ENCODE measurements around the gene NCOA7. TPM values are rescaled to one million over a fixed set of nuclear protein-coding genes. Genes with fewer than 3 reads are reported as not detected.

The NCOA7 gene
- total RNA-seq, 1 donor from 2014 or later, result 11.2 TPM

DNA sequence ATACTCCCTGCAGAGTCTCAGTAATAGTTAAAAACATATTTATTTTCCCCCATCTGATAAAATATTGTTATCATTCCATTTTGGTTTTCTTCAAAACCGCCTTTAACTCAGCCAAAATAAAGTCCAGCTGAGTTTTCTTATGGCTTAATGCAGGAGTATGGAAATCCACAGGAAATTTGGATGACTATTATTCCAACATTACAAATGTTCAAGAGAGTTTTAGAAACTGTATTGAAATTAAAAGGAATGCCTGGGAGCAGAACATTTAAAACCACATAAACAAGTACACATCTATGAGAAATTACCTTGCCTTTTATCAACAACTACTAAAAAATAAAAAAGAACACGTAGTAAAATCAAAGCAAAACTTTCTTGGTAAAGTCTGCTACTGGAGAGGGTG, 45.7 kb downstream of the NCOA7 start:
- Mint-ChIP-seq H3K4me3 (no peak overlapping the region), H3K27me3 (ENCODE audit: low read depth) (no peaks in the 10 kb centered on the region), H3K36me3 (ENCODE audit: low read depth) (peaks cover 3% of the 10 kb centered on the region), H3K27ac (ENCODE audit: unreplicated experiment) (no peak overlapping the region), H3K4me1 (no peaks in the 10 kb centered on the region), H3K9me3 (no peaks in the 10 kb centered on the region)
- TF ChIP-seq CTCF (conservative IDR thresholded peaks at IDR 0.05), result no peak
- DNase-seq (ENCODE audit: low read depth, low spot score), result no peak

DNA sequence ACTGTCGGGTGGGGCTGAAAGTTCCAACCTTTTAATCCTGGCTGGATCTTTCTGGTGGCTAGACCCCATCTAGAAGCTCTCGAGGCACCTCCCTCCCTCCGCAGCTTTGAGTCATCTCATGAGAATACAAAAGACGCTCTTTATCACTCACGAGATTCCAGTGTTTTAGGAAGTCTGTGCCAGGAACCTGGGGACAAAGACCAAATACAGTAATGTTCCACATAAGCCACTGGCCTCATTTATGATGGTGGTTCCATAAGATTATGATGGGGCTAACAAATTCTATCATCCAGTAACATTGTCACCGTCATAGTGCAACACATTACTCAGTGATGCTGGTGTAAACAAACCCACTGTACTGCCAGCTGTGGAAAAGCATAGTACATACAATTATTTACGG, 48.7 kb downstream of the NCOA7 start:
- Mint-ChIP-seq H3K4me3 (no peak overlapping the region), H3K9me3 (no peaks in the 10 kb centered on the region), H3K4me1 (peaks cover 15% of the 10 kb centered on the region), H3K27ac (ENCODE audit: unreplicated experiment) (no peak overlapping the region), H3K36me3 (ENCODE audit: low read depth) (peaks cover 3% of the 10 kb centered on the region), H3K27me3 (ENCODE audit: low read depth) (no peaks in the 10 kb centered on the region)
- no peak for DNase-seq (ENCODE audit: low read depth, low spot score)
- no peak for TF ChIP-seq CTCF (conservative IDR thresholded peaks at IDR 0.05)

DNA sequence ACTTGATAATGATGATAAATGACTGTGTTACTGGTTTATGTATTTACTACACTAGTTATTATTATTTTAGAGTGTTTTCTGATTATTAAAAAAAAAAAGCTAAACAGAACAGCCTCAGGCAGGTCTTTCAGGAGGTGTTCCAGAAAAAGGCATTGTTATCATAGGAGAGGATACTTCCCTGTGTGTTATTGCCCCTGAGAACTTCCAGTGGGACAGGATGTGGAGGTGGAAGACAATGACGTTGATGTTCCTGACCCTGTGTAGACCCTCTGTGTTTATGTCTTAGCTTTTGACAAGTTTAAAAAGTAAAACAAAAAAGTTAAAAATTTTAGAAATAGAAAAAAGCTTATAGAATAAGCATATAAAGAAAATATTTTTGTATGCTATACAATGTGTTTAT, 49.1 kb downstream of the NCOA7 start:
- TF ChIP-seq CTCF (conservative IDR thresholded peaks at IDR 0.05), result no peak
- no peaks in the 10 kb centered on the region for H3K27me3 Mint-ChIP-seq (ENCODE audit: low read depth)
- H3K36me3 Mint-ChIP-seq (ENCODE audit: low read depth), result peaks cover 3% of the 10 kb centered on the region
- peaks cover 17% of the 10 kb centered on the region for H3K4me1 Mint-ChIP-seq
- no peaks in the 10 kb centered on the region for H3K9me3 Mint-ChIP-seq
- no peak overlapping the region for H3K27ac Mint-ChIP-seq (ENCODE audit: unreplicated experiment)
- no peak for DNase-seq (ENCODE audit: low read depth, low spot score)
- no peak overlapping the region for H3K4me3 Mint-ChIP-seq

DNA sequence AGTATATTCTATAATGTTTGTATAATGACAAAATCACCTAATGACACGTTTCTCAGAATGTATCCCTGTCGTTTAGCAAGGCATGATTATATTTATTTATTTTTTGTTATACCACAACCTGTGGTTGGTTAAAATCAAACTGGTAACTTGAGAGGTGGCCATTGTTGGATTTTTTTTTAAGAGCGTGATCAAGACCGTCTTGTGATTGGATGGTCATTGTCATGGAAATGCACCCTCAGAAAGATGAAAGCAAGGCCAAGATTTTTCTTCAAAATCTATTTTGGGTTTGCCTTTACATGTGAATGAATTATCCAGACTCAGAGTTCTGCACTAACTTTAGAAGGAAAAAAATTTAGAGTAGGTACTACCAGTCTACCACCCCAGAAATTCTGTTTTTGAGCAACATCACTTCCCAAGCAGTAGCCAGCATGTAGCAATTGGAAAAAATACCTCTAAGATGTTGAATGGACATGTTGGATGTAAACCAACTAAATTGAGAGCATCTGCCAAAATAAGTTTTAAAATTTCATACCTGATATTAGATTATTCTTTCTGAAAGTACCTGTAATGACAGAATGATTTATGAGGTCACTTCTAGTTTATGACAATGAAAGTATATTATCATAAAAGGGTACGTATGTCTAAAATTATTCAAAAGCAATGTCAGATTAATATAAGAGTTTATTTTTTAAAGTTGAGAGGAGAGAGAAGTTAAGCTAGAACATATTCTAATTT, 50.8 kb downstream of the NCOA7 start:
- Mint-ChIP-seq H3K4me1 (peaks cover 30% of the 10 kb centered on the region), H3K9me3 (no peaks in the 10 kb centered on the region), H3K27ac (ENCODE audit: unreplicated experiment) (no peak overlapping the region), H3K4me3 (no peak overlapping the region), H3K36me3 (ENCODE audit: low read depth) (peaks cover 3% of the 10 kb centered on the region), H3K27me3 (ENCODE audit: low read depth) (no peaks in the 10 kb centered on the region)
- TF ChIP-seq CTCF (conservative IDR thresholded peaks at IDR 0.05), result no peak
- no peak for DNase-seq (ENCODE audit: low read depth, low spot score)

- peaks cover 3% of the 10 kb centered on the region for H3K36me3 Mint-ChIP-seq (ENCODE audit: low read depth)
- no peaks in the 10 kb centered on the region for H3K9me3 Mint-ChIP-seq
- H3K27ac Mint-ChIP-seq (ENCODE audit: unreplicated experiment), result no peak overlapping the region
- H3K4me1 Mint-ChIP-seq, result peaks cover 30% of the 10 kb centered on the region
- no peak for DNase-seq (ENCODE audit: low read depth, low spot score)
- no peak overlapping the region for H3K4me3 Mint-ChIP-seq
- TF ChIP-seq CTCF (conservative IDR thresholded peaks at IDR 0.05), result no peak
- H3K27me3 Mint-ChIP-seq (ENCODE audit: low read depth), result no peaks in the 10 kb centered on the region
Measured at GRCh38 chr6:125842091-125842626, 51.4 kb downstream of the NCOA7 start.
